PC-3 (cell line): ENCODE results near the gene RBM47. TPM values are rescaled to one million over a fixed set of nuclear protein-coding genes. Genes with fewer than 3 reads are reported as not detected.
"Not testable (repeated sequence)": the region's sequence is repeated elsewhere in the genome, so short reads cannot be mapped to it uniquely, and the experiment has no call there.

Experiments
- ATAC-seq: fragments of 200-7000 bp; cut with Tn5 transposase; 2 replicates; pipeline ENCODE4 v1.9.1; 2020; ENCODE audit warnings: mild to moderate bottlenecking, moderate library complexity
- BruUV-seq: library from RNA; stranded (reverse); fragments of 400-500 nt; replicated peaks from 2 replicates; lab custom pipeline; 2021; lab: Mats Ljungman, UMichigan
- CTCF ChIA-PET: fragments of 300-600 bp; sonication (Branson Sonifier 250); formaldehyde crosslinking; loops from one replicate; lab custom pipeline; 2022; ENCODE audit warnings: antibody characterized with exemption; lab: Charles Lee
- POLR2A ChIA-PET: fragments of 300-600 bp; sonication (Branson Sonifier 250); formaldehyde crosslinking; loops from one replicate; lab custom pipeline; 2022; ENCODE audit warnings: antibody characterized with exemption; ENCODE audit not compliant: unreplicated experiment; lab: Charles Lee
- DNase-seq: peaks from one replicate; pipeline ENCODE4 v3.0.0-alpha.2; 2015
- H2AFZ ChIP-seq: fragments of 300-600 bp; sonication (generic); 2 replicates; pipeline ENCODE4 v1.6.0; 2016; ENCODE audit warnings: antibody characterized with exemption, low read length
- H3F3A ChIP-seq: fragments of 300-600 bp; sonication (generic); one replicate; pipeline ENCODE4 v1.6.0; 2017; ENCODE audit warnings: antibody characterized with exemption, low read length, control low read depth, mild to moderate bottlenecking; ENCODE audit not compliant: unreplicated experiment
- H3K27ac ChIP-seq: fragments of 300-600 bp; sonication (generic); 2 replicates; pipeline ENCODE4 v1.5.1; 2016; ENCODE audit warnings: mild to moderate bottlenecking, low read length
- H3K27me3 ChIP-seq: fragments of 300-600 bp; sonication (generic); 2 replicates; pipeline ENCODE4 v1.6.1; 2016; ENCODE audit warnings: low read length, mixed read lengths
- H3K36me3 ChIP-seq: fragments of 300-600 bp; sonication (generic); 2 replicates; pipeline ENCODE4 v1.6.1; 2016; ENCODE audit warnings: low read depth, mixed run types, low read length, mixed read lengths
- H3K4me1 ChIP-seq: fragments of 300-600 bp; sonication (generic); 2 replicates; pipeline ENCODE4 v1.5.1; 2016; ENCODE audit warnings: low read length; ENCODE audit not compliant: insufficient read depth
- H3K4me2 ChIP-seq: fragments of 300-600 bp; sonication (generic); 2 replicates; pipeline ENCODE4 v1.6.0; 2016; ENCODE audit warnings: low read length
- H3K4me3 ChIP-seq: fragments of 300-600 bp; sonication (generic); 2 replicates; pipeline ENCODE4 v1.5.1; 2016; ENCODE audit warnings: mild to moderate bottlenecking, low read length, mixed read lengths
- H3K79me2 ChIP-seq: fragments of 300-600 bp; sonication (generic); 2 replicates; pipeline ENCODE4 v1.6.1; 2017; ENCODE audit warnings: low read length, mixed read lengths
- H3K9ac ChIP-seq: fragments of 300-600 bp; sonication (generic); 2 replicates; pipeline ENCODE4 v1.6.0; 2016; ENCODE audit warnings: mild to moderate bottlenecking, low read length
- H3K9me2 ChIP-seq: fragments of 300-600 bp; sonication (generic); replicated peaks from 2 replicates; pipeline ENCODE4 v1.6.1; 2016; ENCODE audit warnings: mixed run types, low read length, mixed read lengths
- H3K9me3 ChIP-seq: fragments of 300-600 bp; sonication (generic); 2 replicates; pipeline ENCODE4 v1.6.1; 2016; ENCODE audit warnings: low read length, mixed read lengths
- H4K20me1 ChIP-seq: fragments of 300-600 bp; sonication (generic); 2 replicates; pipeline ENCODE4 v1.6.1; 2016; ENCODE audit warnings: low read length, mixed read lengths
- CTCF ChIP-seq: fragments of 300-600 bp; sonication (generic); conservative IDR thresholded peaks from 2 replicates; pipeline ENCODE4 v1.5.1; 2017; ENCODE audit warnings: antibody characterized with exemption, low read depth, mild to moderate bottlenecking, low read length
- EZH2 ChIP-seq: fragments of 300-600 bp; sonication (generic); IDR thresholded peaks from one replicate; pipeline ENCODE4 v1.6.1; 2017; ENCODE audit warnings: antibody characterized with exemption, mild to moderate bottlenecking, low read length; ENCODE audit not compliant: unreplicated experiment
- EZH2phosphoT487 ChIP-seq: fragments of 300-600 bp; sonication (generic); IDR thresholded peaks from 2 replicates; pipeline ENCODE4 v1.6.1; 2018; ENCODE audit warnings: mild to moderate bottlenecking, antibody characterized with exemption, low read length, borderline replicate concordance
- intact Hi-C: fragments of 100-400 bp; cut with micrococcal nuclease; formaldehyde crosslinking; loops from 2 replicates; pipeline ENCODE4 v1.9.0; 2023
- total RNA-seq: library from RNA; depleted of rRNA; stranded (reverse); fragments of >200 nt; gene quantifications from 2 replicates; pipeline ENCODE4 v1.2.3, GENCODE V29; 2014

RBM47 gene
- total RNA-seq, 1 experiment from 2014 or later = 34.7 TPM

- intact Hi-C loops = no loop called here
- H3K79me2 ChIP-seq = no peaks in the 10 kb centered on the region
- ChIA-PET POLR2A (no interaction called here), CTCF (no interaction called here)
- peaks cover 25% of the 10 kb centered on the region for H3K4me1 ChIP-seq
- no peak overlapping the region for H3K4me3 ChIP-seq
- no TSS peak for BruUV-seq
- ATAC-seq = no peak
- H3K9ac ChIP-seq = no peak overlapping the region
- no peak for TF ChIP-seq EZH2
- no peak for TF ChIP-seq CTCF
- no peak for TF ChIP-seq EZH2phosphoT487
- H3K36me3 ChIP-seq = no peaks in the 10 kb centered on the region
- no peak overlapping the region; the same call in 1 of the 2 replicates for H3K4me2 ChIP-seq
- no peak for DNase-seq
- H3K27ac ChIP-seq = peak overlapping the region; percentile 8; the same call in 1 of the 2 replicates
- H3F3A ChIP-seq = no peaks in the 10 kb centered on the region
- no peaks in the 10 kb centered on the region for H3K9me2 ChIP-seq
- no peaks in the 10 kb centered on the region for H4K20me1 ChIP-seq
- no peaks in the 10 kb centered on the region for H3K9me3 ChIP-seq
- H2AFZ ChIP-seq = no peak overlapping the region
- H3K27me3 ChIP-seq = no peaks in the 10 kb centered on the region
These were observed 66.3 kb downstream of the RBM47 start for GRCh38 chr4:40563401-40563800.

GRCh38 chr4:40562681-40563080, 67.0 kb downstream of the RBM47 start:
- Histone ChIP-seq H2AFZ (no peak overlapping the region), H3K36me3 (no peaks in the 10 kb centered on the region), H3K9me3 (no peaks in the 10 kb centered on the region), H4K20me1 (no peaks in the 10 kb centered on the region), H3K79me2 (no peaks in the 10 kb centered on the region), H3K9me2 (no peaks in the 10 kb centered on the region), H3K4me2 (no peak overlapping the region), H3K27me3 (no peaks in the 10 kb centered on the region), H3K27ac (no peak overlapping the region; the same call in 1 of the 2 replicates), H3K9ac (no peak overlapping the region), H3K4me1 (peaks cover 25% of the 10 kb centered on the region), H3F3A (no peaks in the 10 kb centered on the region), H3K4me3 (no peak overlapping the region)
- BruUV-seq = no TSS peak
- DNase-seq = peak; percentile 52
- TF ChIP-seq EZH2 = no peak
- no peak for ATAC-seq
- intact Hi-C loops = no loop called here
- CTCF ChIA-PET = no interaction called here
- POLR2A ChIA-PET = no interaction called here

- ChIA-PET POLR2A (no interaction called here), CTCF (no interaction called here)
- no peak overlapping the region; the same call in 1 of the 2 replicates for H3K27ac ChIP-seq
- H3K4me3 ChIP-seq = no peak overlapping the region
- no peaks in the 10 kb centered on the region for H3K9me3 ChIP-seq
- intact Hi-C loops = no loop called here
- H3K9me2 ChIP-seq = no peaks in the 10 kb centered on the region
- ATAC-seq (no peak), DNase-seq (no peak)
- H3K27me3 ChIP-seq = no peaks in the 10 kb centered on the region
- BruUV-seq = no TSS peak
- H3K4me1 ChIP-seq = peaks cover 25% of the 10 kb centered on the region
- no peak overlapping the region for H3K9ac ChIP-seq
- H3K4me2 ChIP-seq = no peak overlapping the region
- H2AFZ ChIP-seq = no peak overlapping the region
- no peaks in the 10 kb centered on the region for H3K36me3 ChIP-seq
- TF ChIP-seq EZH2phosphoT487 = no peak
- no peak for TF ChIP-seq CTCF
- no peak for TF ChIP-seq EZH2
- no peaks in the 10 kb centered on the region for H3F3A ChIP-seq
- no peaks in the 10 kb centered on the region for H4K20me1 ChIP-seq
- no peaks in the 10 kb centered on the region for H3K79me2 ChIP-seq
These were observed 67.5 kb downstream of the RBM47 start for GRCh38 chr4:40562208-40562607.

- H3K4me2 ChIP-seq, CTCF ChIA-PET, H3K9ac ChIP-seq, ATAC-seq, intact Hi-C loops, H3K27ac ChIP-seq, H4K20me1 ChIP-seq, H2AFZ ChIP-seq, H3K79me2 ChIP-seq, H3K4me3 ChIP-seq, H3K9me2 ChIP-seq, H3K27me3 ChIP-seq, BruUV-seq, POLR2A ChIA-PET, H3F3A ChIP-seq, H3K9me3 ChIP-seq, H3K36me3 ChIP-seq: not testable (repeated sequence)
- H3K4me1 ChIP-seq = peaks cover 25% of the 10 kb centered on the region
- DNase-seq = peak; percentile 28
These were observed 68.0 kb downstream of the RBM47 start for GRCh38 chr4:40561543-40562177.
